Measurements from ENCODE around the gene PCDHAC2. TPM values are rescaled to one million over a fixed set of nuclear protein-coding genes. Genes with fewer than 3 reads are reported as not detected.

PCDHAC2 gene
- total RNA-seq, 1 donor from 2014 or later: 1.9 TPM

DNA sequence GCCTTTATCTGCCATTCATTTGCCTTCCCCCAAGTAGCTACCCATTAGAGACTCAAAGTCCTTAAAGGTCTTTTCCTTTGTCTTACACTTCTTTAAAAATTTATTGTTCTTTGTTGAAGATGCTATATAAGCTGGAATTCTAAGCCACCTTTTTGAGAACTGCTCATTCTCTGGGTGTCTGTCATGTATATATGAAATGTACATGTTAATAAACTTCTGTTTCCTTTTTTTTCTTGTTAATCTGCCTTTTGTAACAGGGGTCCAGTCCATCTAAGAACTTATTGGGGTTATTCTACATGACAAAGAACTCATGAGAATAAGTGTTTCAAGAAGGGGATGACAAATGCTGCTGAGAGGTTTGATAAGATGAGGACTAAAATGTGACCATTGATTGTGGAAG, 41.5 kb downstream of the PCDHAC2 start:
- Histone ChIP-seq H3K4me2 (no peak overlapping the region), H3K36me3 (no peaks in the 10 kb centered on the region), H3K4me3 (no peak overlapping the region), H3K9me3 (ENCODE audit: low read depth) (no peaks in the 10 kb centered on the region), H3F3A (ENCODE audit: low read depth) (peaks cover 20% of the 10 kb centered on the region), H3K4me1 (peaks cover 24% of the 10 kb centered on the region), H2AFZ (replicated peaks) (no peak overlapping the region), H3K27ac (no peak overlapping the region), H3K9ac (no peak overlapping the region), H4K20me1 (ENCODE audit: low read depth) (peaks cover 25% of the 10 kb centered on the region), H3K27me3 (peaks cover 7% of the 10 kb centered on the region), H3K79me2 (ENCODE audit: low read depth) (no peaks in the 10 kb centered on the region)
- TF ChIP-seq EZH2 (IDR thresholded peaks at IDR 0.05): no peak
- TF ChIP-seq, protein P1, sequence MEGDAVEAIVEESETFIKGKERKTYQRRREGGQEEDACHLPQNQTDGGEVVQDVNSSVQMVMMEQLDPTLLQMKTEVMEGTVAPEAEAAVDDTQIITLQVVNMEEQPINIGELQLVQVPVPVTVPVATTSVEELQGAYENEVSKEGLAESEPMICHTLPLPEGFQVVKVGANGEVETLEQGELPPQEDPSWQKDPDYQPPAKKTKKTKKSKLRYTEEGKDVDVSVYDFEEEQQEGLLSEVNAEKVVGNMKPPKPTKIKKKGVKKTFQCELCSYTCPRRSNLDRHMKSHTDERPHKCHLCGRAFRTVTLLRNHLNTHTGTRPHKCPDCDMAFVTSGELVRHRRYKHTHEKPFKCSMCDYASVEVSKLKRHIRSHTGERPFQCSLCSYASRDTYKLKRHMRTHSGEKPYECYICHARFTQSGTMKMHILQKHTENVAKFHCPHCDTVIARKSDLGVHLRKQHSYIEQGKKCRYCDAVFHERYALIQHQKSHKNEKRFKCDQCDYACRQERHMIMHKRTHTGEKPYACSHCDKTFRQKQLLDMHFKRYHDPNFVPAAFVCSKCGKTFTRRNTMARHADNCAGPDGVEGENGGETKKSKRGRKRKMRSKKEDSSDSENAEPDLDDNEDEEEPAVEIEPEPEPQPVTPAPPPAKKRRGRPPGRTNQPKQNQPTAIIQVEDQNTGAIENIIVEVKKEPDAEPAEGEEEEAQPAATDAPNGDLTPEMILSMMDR (IDR thresholded peaks at IDR 0.05): no peak
- TF ChIP-seq EZH2phosphoT487 (IDR thresholded peaks at IDR 0.05): no peak
- H3K4me3 Mint-ChIP-seq: no peak overlapping the region
- peaks cover 9% of the 10 kb centered on the region for H3K36me3 Mint-ChIP-seq
- H3K4me1 Mint-ChIP-seq: peaks cover 20% of the 10 kb centered on the region
- H3K27ac Mint-ChIP-seq: no peak overlapping the region
- no peak for DNase-seq (ENCODE audit: low spot score)
- H3K27me3 Mint-ChIP-seq (ENCODE audit: insufficient read depth, low read depth): no peaks in the 10 kb centered on the region
- no peaks in the 10 kb centered on the region for H3K9me3 Mint-ChIP-seq

- Mint-ChIP-seq H3K4me3 (no peak overlapping the region), H3K27me3 (ENCODE audit: insufficient read depth, low read depth) (no peaks in the 10 kb centered on the region), H3K9me3 (no peaks in the 10 kb centered on the region), H3K4me1 (peaks cover under 1% of the 10 kb centered on the region), H3K27ac (no peak overlapping the region), H3K36me3 (peaks cover 9% of the 10 kb centered on the region)
- peaks cover under 1% of the 10 kb centered on the region for H4K20me1 ChIP-seq (ENCODE audit: low read depth)
- no peaks in the 10 kb centered on the region for H3K36me3 ChIP-seq
- DNase-seq (ENCODE audit: low spot score): no peak
- TF ChIP-seq EZH2 (IDR thresholded peaks at IDR 0.05) (no peak), EZH2phosphoT487 (IDR thresholded peaks at IDR 0.05) (no peak)
- TF ChIP-seq, protein P1 (IDR thresholded peaks at IDR 0.05): no peak
- H2AFZ ChIP-seq (replicated peaks): no peak overlapping the region
- no peak overlapping the region for H3K4me3 ChIP-seq
- H3K4me1 ChIP-seq: no peaks in the 10 kb centered on the region
- H3K27ac ChIP-seq: no peak overlapping the region
- no peaks in the 10 kb centered on the region for H3F3A ChIP-seq (ENCODE audit: low read depth)
- H3K4me2 ChIP-seq: no peak overlapping the region
- H3K9ac ChIP-seq: no peak overlapping the region
- H3K79me2 ChIP-seq (ENCODE audit: low read depth): no peaks in the 10 kb centered on the region
- H3K27me3 ChIP-seq: no peaks in the 10 kb centered on the region
- no peaks in the 10 kb centered on the region for H3K9me3 ChIP-seq (ENCODE audit: low read depth)
Observed at GRCh38 chr5:141010047-141010793, 43.9 kb downstream of the PCDHAC2 start.

DNA sequence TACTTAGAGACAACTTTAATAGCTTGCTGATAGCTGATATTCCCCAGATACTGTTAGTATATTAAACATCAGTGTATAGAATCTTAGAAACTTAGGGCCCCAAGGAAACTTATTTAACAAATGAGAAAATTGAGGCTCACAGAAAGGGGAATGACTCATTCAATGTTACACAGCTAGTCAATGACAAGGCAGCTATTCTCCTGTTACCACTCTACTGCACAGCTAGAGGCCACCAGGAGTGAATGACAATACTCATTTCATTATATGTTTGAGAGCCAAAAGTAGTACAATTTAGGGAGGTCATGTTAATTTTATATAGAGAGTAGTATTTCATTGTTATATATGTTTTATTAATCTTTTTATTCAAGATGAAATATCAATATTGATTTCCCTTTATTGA, 51.7 kb downstream of the PCDHAC2 start:
- Histone ChIP-seq H3K4me1 (peaks cover 6% of the 10 kb centered on the region), H3K4me2 (no peak overlapping the region), H2AFZ (replicated peaks) (no peak overlapping the region), H3K36me3 (no peaks in the 10 kb centered on the region), H3F3A (ENCODE audit: low read depth) (no peaks in the 10 kb centered on the region), H4K20me1 (ENCODE audit: low read depth) (no peaks in the 10 kb centered on the region), H3K9ac (no peak overlapping the region), H3K4me3 (no peak overlapping the region), H3K79me2 (ENCODE audit: low read depth) (no peaks in the 10 kb centered on the region), H3K9me3 (ENCODE audit: low read depth) (no peaks in the 10 kb centered on the region), H3K27ac (no peak overlapping the region), H3K27me3 (no peaks in the 10 kb centered on the region)
- no peak overlapping the region for H3K4me3 Mint-ChIP-seq
- H3K27me3 Mint-ChIP-seq (ENCODE audit: insufficient read depth, low read depth): no peaks in the 10 kb centered on the region
- H3K4me1 Mint-ChIP-seq: peaks cover 6% of the 10 kb centered on the region
- H3K36me3 Mint-ChIP-seq: no peaks in the 10 kb centered on the region
- H3K9me3 Mint-ChIP-seq: no peaks in the 10 kb centered on the region
- no peak for TF ChIP-seq EZH2 (IDR thresholded peaks at IDR 0.05)
- no peak for TF ChIP-seq EZH2phosphoT487 (IDR thresholded peaks at IDR 0.05)
- TF ChIP-seq, protein P1 (IDR thresholded peaks at IDR 0.05): no peak
- no peak for DNase-seq (ENCODE audit: low spot score)
- no peak overlapping the region for H3K27ac Mint-ChIP-seq

Small RNA genes lying within 50 kb of the gene (small RNA-seq; reads per million reads assigned to genes)
- gene AC010223.1: not detected

Other genes starting within 250 kb of the PCDHAC2 start
- 0.19 and 0.24 TPM in 2 replicates for gene PCDHA1, start 180.3 kb upstream of the PCDHAC2 start, total RNA-seq (ENCODE audit: low replicate concordance)
- gene PCDHA2, start 171.6 kb upstream of the PCDHAC2 start, total RNA-seq (ENCODE audit: low replicate concordance): 3.7 and 5.9 TPM in 2 replicates
- gene PCDHA3, start 165.4 kb upstream of the PCDHAC2 start, total RNA-seq (ENCODE audit: low replicate concordance): 2.8 and 4.0 TPM in 2 replicates
- 9.7 and 13.7 TPM in 2 replicates for gene PCDHA4, start 159.4 kb upstream of the PCDHAC2 start, total RNA-seq (ENCODE audit: low replicate concordance)
- gene PCDHA5, start 144.9 kb upstream of the PCDHAC2 start, total RNA-seq (ENCODE audit: low replicate concordance): 2.4 and 2.7 TPM in 2 replicates
- gene PCDHA6, start 138.5 kb upstream of the PCDHAC2 start, total RNA-seq (ENCODE audit: low replicate concordance): 2.0 and 2.8 TPM in 2 replicates
- 0.36 and 2.7 TPM in 2 replicates for gene PCDHA7, start 132.2 kb upstream of the PCDHAC2 start, total RNA-seq (ENCODE audit: low replicate concordance)
- 0.90 and 1.6 TPM in 2 replicates for gene PCDHA8, start 125.3 kb upstream of the PCDHAC2 start, total RNA-seq (ENCODE audit: low replicate concordance)
- 2.0 TPM in 2 replicates for gene PCDHA9, start 118.1 kb upstream of the PCDHAC2 start, total RNA-seq (ENCODE audit: low replicate concordance)
- gene PCDHA10, start 110.6 kb upstream of the PCDHAC2 start, total RNA-seq (ENCODE audit: low replicate concordance): 8.0 and 11.7 TPM in 2 replicates
- 5.4 and 6.3 TPM in 2 replicates for gene PCDHA11, start 97.5 kb upstream of the PCDHAC2 start, total RNA-seq (ENCODE audit: low replicate concordance)
- 3.4 and 5.9 TPM in 2 replicates for gene PCDHA12, start 91.2 kb upstream of the PCDHAC2 start, total RNA-seq (ENCODE audit: low replicate concordance)
- gene PCDHA13, start 84.4 kb upstream of the PCDHAC2 start, total RNA-seq (ENCODE audit: low replicate concordance): 1.9 and 2.3 TPM in 2 replicates
- 2.9 and 5.9 TPM in 2 replicates for gene PCDHAC1, start 40.2 kb upstream of the PCDHAC2 start, total RNA-seq (ENCODE audit: low replicate concordance)
- 0.03 and 0.07 TPM in 2 replicates for gene PCDHB1, start 84.9 kb downstream of the PCDHAC2 start, total RNA-seq (ENCODE audit: low replicate concordance)
- gene PCDHB2, start 128.1 kb downstream of the PCDHAC2 start, total RNA-seq (ENCODE audit: low replicate concordance): 34.2 and 48.4 TPM in 2 replicates
- gene PCDHB3, start 134.0 kb downstream of the PCDHAC2 start, total RNA-seq (ENCODE audit: low replicate concordance): 5.6 and 6.7 TPM in 2 replicates
- 1.9 and 2.3 TPM in 2 replicates for gene PCDHB4, start 155.3 kb downstream of the PCDHAC2 start, total RNA-seq (ENCODE audit: low replicate concordance)
- 11.9 and 15.2 TPM in 2 replicates for gene PCDHB5, start 168.7 kb downstream of the PCDHAC2 start, total RNA-seq (ENCODE audit: low replicate concordance)
- gene PCDHB6, start 183.6 kb downstream of the PCDHAC2 start, total RNA-seq (ENCODE audit: low replicate concordance): 0.90 and 1.5 TPM in 2 replicates
- gene PCDHB7, start 206.2 kb downstream of the PCDHAC2 start, total RNA-seq (ENCODE audit: low replicate concordance): 0.21 and 0.90 TPM in 2 replicates
- 0.31 TPM in 1 of 2 replicates, not detected in the other for gene PCDHB8, start 211.3 kb downstream of the PCDHAC2 start, total RNA-seq (ENCODE audit: low replicate concordance)
- gene PCDHB16, start 215.9 kb downstream of the PCDHAC2 start, total RNA-seq (ENCODE audit: low replicate concordance): 4.0 and 4.5 TPM in 2 replicates
- 3.1 and 4.6 TPM in 2 replicates for gene PCDHB9, start 220.7 kb downstream of the PCDHAC2 start, total RNA-seq (ENCODE audit: low replicate concordance)
- gene PCDHB10, start 225.9 kb downstream of the PCDHAC2 start, total RNA-seq (ENCODE audit: low replicate concordance): 9.3 and 10.4 TPM in 2 replicates
- gene PCDHB11, start 233.2 kb downstream of the PCDHAC2 start, total RNA-seq (ENCODE audit: low replicate concordance): 3.8 and 4.0 TPM in 2 replicates
- gene PCDHB12, start 242.2 kb downstream of the PCDHAC2 start, total RNA-seq (ENCODE audit: low replicate concordance): 3.0 and 3.8 TPM in 2 replicates
- 2.4 and 3.0 TPM in 2 replicates for gene PCDHB13, start 247.4 kb downstream of the PCDHAC2 start, total RNA-seq (ENCODE audit: low replicate concordance)

Measured in neural progenitor cell (in vitro differentiated cells).